Activated CD4-positive, CD25-positive, alpha-beta regulatory T cell treated with anti-CD3 and anti-CD28 coated beads, Interleukin-2, amount 50 U/mL, for 24 hours (primary cell): Measurements from ENCODE around the gene AMOT.

ENCODE experiments used
- ATAC-seq, 2 donors: fragments of 150-1000 bp; cut with Tn5 transposase; one replicate each; pipeline ENCODE4 v1.10.0; 2021; ENCODE audit warnings: mild to moderate bottlenecking in 1 of 2, moderate library complexity in 1 of 2

AMOT gene

DNA sequence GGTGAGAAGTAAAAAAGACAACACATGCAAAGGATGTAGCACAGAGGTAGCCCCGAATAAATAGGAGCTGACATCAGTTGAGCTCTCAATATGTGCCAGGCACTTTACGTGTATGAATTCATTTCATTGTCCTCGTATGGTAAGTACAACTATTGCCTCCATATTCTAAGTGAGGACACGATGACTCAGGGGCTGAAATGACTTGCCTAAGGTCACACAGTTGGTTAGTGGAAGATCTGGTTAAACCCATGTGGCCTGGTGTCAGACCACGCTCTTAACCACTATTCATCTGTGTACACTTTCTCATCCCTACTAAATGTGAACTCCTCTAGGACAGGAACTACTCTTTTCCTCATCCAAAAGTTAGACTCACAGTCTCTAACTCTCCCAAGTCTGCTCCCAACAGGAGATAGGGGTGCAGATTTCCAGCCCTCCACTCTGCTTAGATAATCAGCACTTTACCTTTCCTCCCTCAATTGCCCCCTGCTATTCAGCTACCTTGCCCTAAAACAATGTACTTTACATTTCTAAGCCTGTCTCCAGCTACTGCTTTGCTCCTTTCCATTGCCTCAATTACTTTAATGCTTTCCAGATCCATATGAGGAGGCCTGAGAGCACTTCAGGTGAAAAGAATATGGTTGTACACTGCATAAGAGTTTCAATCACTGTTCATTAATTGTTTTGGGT lies 102.1 kb downstream of the AMOT start:
- peak in 1 of 2 donors; percentile 27 for ATAC-seq

DNA sequence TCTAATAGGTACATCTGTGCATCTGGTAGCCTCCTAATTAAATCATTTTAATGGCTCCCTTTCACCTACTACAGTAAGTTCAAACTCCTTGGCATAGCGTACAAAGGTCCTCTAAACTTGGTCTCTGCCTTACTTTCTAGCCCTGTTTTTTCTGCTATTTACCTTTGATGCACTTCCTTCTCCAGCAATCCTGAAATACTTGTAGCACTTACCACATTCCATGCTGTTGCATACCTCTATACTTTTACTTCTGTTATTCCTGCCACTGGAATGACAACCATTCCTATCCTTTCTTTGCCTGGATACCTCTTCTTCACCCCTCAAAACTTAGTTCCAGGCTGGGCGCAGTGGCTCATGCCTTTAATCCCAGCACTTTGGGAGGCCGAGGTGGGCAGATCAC lies 104.3 kb downstream of the AMOT start:
- no peak for ATAC-seq

DNA sequence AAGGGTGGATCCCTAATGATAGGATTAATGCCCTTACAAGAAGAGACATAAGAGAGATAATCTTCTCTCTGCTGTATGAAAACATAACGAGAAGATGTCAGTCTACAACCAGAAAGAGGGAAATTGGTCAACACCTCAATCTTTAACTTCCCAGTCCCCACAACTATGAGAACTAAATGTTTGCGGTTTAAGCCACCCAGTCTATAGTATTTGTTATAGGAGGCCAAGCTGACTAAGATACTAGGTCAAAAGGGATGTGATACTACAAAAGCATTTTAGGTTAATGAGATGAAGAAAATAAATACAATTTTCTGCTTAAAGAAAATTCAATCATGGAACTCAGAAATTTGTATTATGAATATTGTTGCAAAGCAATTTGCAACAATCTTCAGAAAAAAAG lies 105.5 kb downstream of the AMOT start:
- ATAC-seq = no peak

- no peak for ATAC-seq
Measured at GRCh38 chrX:112734290-112734689, 106.3 kb downstream of the AMOT start.

DNA sequence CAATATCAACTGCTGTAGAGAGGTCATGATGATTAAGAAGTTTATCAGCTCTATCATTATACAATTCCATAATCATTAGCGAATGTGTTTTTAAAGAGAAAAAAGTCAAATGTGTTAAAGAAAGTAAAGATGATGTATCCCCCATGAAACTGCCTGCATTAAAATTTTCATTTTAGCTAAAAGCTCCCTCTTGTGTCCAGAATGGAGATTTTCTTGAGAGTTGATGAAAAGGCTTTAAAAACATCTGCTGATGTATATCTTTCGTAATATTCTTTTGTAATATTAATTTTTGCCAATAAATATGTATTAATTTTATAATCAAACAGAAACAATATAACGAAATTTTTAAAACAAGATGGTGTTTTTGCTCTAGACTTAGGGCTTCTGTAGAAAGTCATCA lies 108.8 kb downstream of the AMOT start:
- no peak for ATAC-seq
